HepG2 (cell line): Measurements from ENCODE around the gene LOC128125822.

Experiments
- FOXO1 ChIP-seq: sonication (generic); formaldehyde crosslinking; IDR thresholded peaks from 2 replicates; pipeline ENCODE4 v1.4.0; 2020; ENCODE audit warnings: missing genetic modification reagents
- GABPA ChIP-seq, 2 experiments: IDR thresholded peaks; 2 replicates each; pipeline ENCODE4 v1.6.1; 2011 to 2016; ENCODE audit warnings: low read depth in 2 of 2, low read length in 1 of 2, missing biosample characterization in 1 of 2, missing genetic modification characterization in 1 of 2
- MAF1 ChIP-seq: sonication (generic); formaldehyde crosslinking; IDR thresholded peaks from 2 replicates; pipeline ENCODE4 v1.5.0; 2020; ENCODE audit warnings: missing genetic modification reagents, borderline replicate concordance
- MTF1 ChIP-seq: sonication (generic); formaldehyde crosslinking; IDR thresholded peaks from 2 replicates; pipeline ENCODE4 v1.5.0; 2020; ENCODE audit warnings: missing genetic modification reagents
- RAD51 ChIP-seq: fragments of 450-650 bp; IDR thresholded peaks from 2 replicates; pipeline ENCODE4 v1.6.1; 2016; ENCODE audit warnings: borderline replicate concordance
- REPIN1 ChIP-seq: sonication (generic); formaldehyde crosslinking; IDR thresholded peaks from 2 replicates; pipeline ENCODE4 v1.8.0; 2022; ENCODE audit warnings: missing genetic modification reagents, low read depth, mild to moderate bottlenecking, borderline replicate concordance
- SAFB2 ChIP-seq: sonication (generic); formaldehyde crosslinking; IDR thresholded peaks from 2 replicates; pipeline ENCODE4 v1.5.1; 2020; ENCODE audit warnings: missing genetic modification reagents, low read depth, mild to moderate bottlenecking, borderline replicate concordance
- SMARCC2 ChIP-seq: fragments of 450-650 bp; IDR thresholded peaks from 2 replicates; pipeline ENCODE4 v1.6.1; 2017; ENCODE audit warnings: antibody characterized with exemption, mild to moderate bottlenecking
- SRY ChIP-seq: sonication (generic); formaldehyde crosslinking; IDR thresholded peaks from 2 replicates; pipeline ENCODE4 v1.8.0; 2022; ENCODE audit warnings: mild to moderate bottlenecking, missing genetic modification reagents
- TOPORS ChIP-seq: sonication (generic); formaldehyde crosslinking; IDR thresholded peaks from 2 replicates; pipeline ENCODE4 v1.8.0; 2023; ENCODE audit warnings: mild to moderate bottlenecking, missing genetic modification reagents
- ZKSCAN8 ChIP-seq: IDR thresholded peaks from 2 replicates; pipeline ENCODE4 v1.6.1; 2016; ENCODE audit warnings: borderline replicate concordance, missing genetic modification reagents, missing compliant biosample characterization
- ZNF251 ChIP-seq: sonication (generic); formaldehyde crosslinking; IDR thresholded peaks from 2 replicates; pipeline ENCODE4 v1.9.0; 2021; ENCODE audit warnings: mild to moderate bottlenecking, missing genetic modification reagents
- ZNF468 ChIP-seq: sonication (generic); formaldehyde crosslinking; IDR thresholded peaks from 2 replicates; pipeline ENCODE4 v1.8.0; 2022; ENCODE audit warnings: mild to moderate bottlenecking, moderate library complexity, missing genetic modification reagents
- ZNF614 ChIP-seq: IDR thresholded peaks from 2 replicates; pipeline ENCODE4 v1.6.1; 2018; ENCODE audit warnings: missing biosample characterization, missing genetic modification reagents, inconsistent platforms, borderline replicate concordance
- ZNF749 ChIP-seq: sonication (generic); formaldehyde crosslinking; IDR thresholded peaks from 2 replicates; pipeline ENCODE4 v1.8.0; 2022; ENCODE audit warnings: mild to moderate bottlenecking, missing genetic modification reagents, moderate library complexity, borderline replicate concordance
- ZNF773 ChIP-seq: sonication (generic); formaldehyde crosslinking; IDR thresholded peaks from 2 replicates; pipeline ENCODE4 v1.4.0; 2020; ENCODE audit warnings: missing genetic modification reagents, borderline replicate concordance
- TF ChIP-seq, protein P1 (sequence below), 2 experiments: fragments of 450-650 bp in 1 of 2; sonication (generic) in 1 of 2; formaldehyde crosslinking in 1 of 2; IDR thresholded peaks; 2 replicates each; pipeline versions ENCODE4 v1.6.1 to v1.8.0; 2016 to 2022; ENCODE audit warnings: antibody characterized with exemption in 1 of 2, mild to moderate bottlenecking in 1 of 2, missing genetic modification reagents in 1 of 2
- TF ChIP-seq, protein P2 (sequence below): sonication (generic); formaldehyde crosslinking; IDR thresholded peaks from 2 replicates; pipeline ENCODE4 v1.8.0; 2022; ENCODE audit warnings: missing genetic modification reagents, mild to moderate bottlenecking, moderate library complexity, borderline replicate concordance
- TF ChIP-seq, protein P3 (sequence below): sonication (generic); formaldehyde crosslinking; IDR thresholded peaks from 2 replicates; pipeline ENCODE4 v1.4.0; 2020; ENCODE audit warnings: missing genetic modification reagents; ENCODE audit errors: not compliant biosample characterization

The LOC128125822 gene

GRCh38 chr6:63589952-63590411 is 17.7 kb downstream of the LOC128125822 start (continued):
- TF ChIP-seq, protein P1, sequence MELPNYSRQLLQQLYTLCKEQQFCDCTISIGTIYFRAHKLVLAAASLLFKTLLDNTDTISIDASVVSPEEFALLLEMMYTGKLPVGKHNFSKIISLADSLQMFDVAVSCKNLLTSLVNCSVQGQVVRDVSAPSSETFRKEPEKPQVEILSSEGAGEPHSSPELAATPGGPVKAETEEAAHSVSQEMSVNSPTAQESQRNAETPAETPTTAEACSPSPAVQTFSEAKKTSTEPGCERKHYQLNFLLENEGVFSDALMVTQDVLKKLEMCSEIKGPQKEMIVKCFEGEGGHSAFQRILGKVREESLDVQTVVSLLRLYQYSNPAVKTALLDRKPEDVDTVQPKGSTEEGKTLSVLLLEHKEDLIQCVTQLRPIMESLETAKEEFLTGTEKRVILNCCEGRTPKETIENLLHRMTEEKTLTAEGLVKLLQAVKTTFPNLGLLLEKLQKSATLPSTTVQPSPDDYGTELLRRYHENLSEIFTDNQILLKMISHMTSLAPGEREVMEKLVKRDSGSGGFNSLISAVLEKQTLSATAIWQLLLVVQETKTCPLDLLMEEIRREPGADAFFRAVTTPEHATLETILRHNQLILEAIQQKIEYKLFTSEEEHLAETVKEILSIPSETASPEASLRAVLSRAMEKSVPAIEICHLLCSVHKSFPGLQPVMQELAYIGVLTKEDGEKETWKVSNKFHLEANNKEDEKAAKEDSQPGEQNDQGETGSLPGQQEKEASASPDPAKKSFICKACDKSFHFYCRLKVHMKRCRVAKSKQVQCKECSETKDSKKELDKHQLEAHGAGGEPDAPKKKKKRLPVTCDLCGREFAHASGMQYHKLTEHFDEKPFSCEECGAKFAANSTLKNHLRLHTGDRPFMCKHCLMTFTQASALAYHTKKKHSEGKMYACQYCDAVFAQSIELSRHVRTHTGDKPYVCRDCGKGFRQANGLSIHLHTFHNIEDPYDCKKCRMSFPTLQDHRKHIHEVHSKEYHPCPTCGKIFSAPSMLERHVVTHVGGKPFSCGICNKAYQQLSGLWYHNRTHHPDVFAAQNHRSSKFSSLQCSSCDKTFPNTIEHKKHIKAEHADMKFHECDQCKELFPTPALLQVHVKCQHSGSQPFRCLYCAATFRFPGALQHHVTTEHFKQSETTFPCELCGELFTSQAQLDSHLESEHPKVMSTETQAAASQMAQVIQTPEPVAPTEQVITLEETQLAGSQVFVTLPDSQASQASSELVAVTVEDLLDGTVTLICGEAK (IDR thresholded peaks at IDR 0.05): no peak
- TF ChIP-seq, protein P1 (CRISPR knock-in tag; IDR thresholded peaks at IDR 0.05): no peak
- TF ChIP-seq ZNF251 (CRISPR knock-in tag) (no peak), ZNF773 (CRISPR knock-in tag) (no peak), SAFB2 (CRISPR knock-in tag) (no peak), ZNF749 (CRISPR knock-in tag) (no peak), RAD51 (no peak), MTF1 (CRISPR knock-in tag) (no peak), REPIN1 (CRISPR knock-in tag) (no peak), ZKSCAN8 (CRISPR knock-in tag) (peak; percentile 82; the same call in 1 of the 2 replicates), ZNF468 (no peak), ZNF614 (CRISPR knock-in tag) (peak; percentile 55; the same call in 1 of the 2 replicates), TOPORS (CRISPR knock-in tag) (no peak), SMARCC2 (0 out of 2 replicates have a peak, but pooled peaks have one; percentile 25), SRY (no peak), FOXO1 (peak; percentile 93), MAF1 (no peak), GABPA (IDR thresholded peaks at IDR 0.05; ENCODE audit: low read depth, low read length) (no peak), GABPA (CRISPR knock-in tag; IDR thresholded peaks at IDR 0.05; ENCODE audit: low read depth) (no peak)
- TF ChIP-seq, protein P2, sequence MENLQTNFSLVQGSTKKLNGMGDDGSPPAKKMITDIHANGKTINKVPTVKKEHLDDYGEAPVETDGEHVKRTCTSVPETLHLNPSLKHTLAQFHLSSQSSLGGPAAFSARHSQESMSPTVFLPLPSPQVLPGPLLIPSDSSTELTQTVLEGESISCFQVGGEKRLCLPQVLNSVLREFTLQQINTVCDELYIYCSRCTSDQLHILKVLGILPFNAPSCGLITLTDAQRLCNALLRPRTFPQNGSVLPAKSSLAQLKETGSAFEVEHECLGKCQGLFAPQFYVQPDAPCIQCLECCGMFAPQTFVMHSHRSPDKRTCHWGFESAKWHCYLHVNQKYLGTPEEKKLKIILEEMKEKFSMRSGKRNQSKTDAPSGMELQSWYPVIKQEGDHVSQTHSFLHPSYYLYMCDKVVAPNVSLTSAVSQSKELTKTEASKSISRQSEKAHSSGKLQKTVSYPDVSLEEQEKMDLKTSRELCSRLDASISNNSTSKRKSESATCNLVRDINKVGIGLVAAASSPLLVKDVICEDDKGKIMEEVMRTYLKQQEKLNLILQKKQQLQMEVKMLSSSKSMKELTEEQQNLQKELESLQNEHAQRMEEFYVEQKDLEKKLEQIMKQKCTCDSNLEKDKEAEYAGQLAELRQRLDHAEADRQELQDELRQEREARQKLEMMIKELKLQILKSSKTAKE (CRISPR knock-in tag): no peak
- TF ChIP-seq, protein P3, sequence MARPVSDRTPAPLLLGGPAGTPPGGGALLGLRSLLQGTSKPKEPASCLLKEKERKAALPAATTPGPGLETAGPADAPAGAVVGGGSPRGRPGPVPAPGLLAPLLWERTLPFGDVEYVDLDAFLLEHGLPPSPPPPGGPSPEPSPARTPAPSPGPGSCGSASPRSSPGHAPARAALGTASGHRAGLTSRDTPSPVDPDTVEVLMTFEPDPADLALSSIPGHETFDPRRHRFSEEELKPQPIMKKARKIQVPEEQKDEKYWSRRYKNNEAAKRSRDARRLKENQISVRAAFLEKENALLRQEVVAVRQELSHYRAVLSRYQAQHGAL (CRISPR knock-in tag): no peak
